ENCODE data around the gene INPP4B.

Gene INPP4B

GRCh38 chr4:142721187-142721586 lies 124.9 kb downstream of the INPP4B start:
- no peak for DNase-seq

DNA sequence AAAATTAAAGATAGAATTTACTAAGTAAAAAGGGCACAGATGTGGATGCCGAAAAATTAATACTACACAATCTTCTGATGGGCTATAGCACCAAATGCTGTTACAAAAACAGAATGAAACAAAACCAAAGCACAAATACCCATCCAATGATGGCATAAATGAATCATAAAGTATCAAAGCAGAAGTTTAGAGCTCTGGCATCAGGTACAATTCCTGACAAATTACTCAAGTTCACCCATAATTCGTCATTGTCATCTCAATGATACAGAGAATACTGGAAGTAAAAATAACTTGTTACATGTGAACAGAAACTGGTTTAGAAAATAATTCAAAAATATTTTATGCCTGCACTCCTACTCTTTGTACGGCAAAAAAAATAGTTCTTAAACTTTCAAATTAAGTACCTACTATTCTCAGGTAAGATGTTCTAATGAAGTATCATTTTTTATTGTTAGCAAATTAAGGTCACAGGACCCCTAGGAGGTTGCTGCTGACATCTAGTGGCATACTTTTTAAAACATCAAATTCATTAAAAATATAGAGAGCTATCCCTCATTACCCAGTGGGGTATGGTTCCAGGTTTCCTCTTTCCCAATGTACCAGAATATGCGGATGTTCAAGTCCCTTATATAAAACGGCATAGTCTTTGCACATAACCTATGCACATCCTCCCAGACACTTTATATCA lies 126.1 kb downstream of the INPP4B start:
- DNase-seq = peak in 1 of 2 experiments; percentile 6

- no peak for DNase-seq
Measured at GRCh38 chr4:142718981-142719380, 127.1 kb downstream of the INPP4B start.

DNA sequence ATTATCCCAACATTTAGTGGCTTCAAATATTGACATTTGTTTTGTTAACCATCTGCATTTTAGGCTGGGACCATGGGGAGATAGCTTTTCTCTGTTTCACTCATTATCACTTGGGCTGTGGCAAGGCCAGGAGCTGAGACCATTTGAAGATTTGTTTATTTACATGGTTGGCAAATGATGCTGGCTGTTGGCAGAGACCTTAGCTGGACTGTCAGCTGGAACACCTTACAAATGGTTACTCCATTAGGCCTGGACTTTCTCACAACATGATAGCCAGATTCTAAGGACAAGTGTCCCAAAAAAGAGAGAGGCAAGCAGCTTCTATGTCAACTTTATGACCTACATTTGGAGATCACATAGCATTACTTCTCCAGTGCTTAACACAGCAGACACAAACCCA lies 130.4 kb downstream of the INPP4B start:
- DNase-seq = no peak

DNA sequence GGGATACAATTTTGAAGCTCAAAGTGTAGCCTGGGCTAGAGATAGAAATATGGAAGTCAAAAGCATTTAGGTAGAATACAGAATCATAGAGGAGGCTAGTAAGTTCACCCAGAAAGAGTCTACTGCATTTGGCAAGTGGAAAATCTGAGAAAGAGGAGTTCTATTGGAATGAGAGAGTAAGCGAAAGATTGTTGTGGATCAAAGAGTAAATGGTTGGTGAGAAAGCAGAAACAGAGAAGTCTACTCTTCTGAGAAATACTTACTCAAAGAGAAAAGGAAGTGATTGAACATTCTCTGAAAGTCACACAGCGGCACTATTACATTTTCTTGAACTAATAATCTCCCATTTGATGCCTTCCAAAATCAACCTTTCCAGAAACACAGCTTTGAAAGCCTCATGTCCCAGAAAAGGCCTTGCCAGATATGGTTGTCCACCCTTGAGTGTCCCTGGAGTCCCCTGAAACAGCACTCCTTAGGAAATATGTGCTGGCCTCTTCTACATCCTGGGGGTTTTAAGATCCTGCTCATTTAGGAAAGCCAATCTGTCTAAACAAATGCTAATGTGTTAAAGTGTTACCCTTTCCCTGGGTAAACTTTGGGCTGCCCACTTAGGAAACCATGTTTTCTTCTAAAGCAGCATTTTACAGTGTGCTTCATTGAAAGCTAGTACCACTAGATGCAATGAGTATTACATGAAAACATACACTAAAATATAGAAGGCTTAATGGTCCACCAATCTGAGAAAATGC lies 132.6 kb downstream of the INPP4B start:
- DNase-seq = no peak

GRCh38 chr4:142708231-142708630 lies 137.9 kb downstream of the INPP4B start:
- no peak for DNase-seq

DNA sequence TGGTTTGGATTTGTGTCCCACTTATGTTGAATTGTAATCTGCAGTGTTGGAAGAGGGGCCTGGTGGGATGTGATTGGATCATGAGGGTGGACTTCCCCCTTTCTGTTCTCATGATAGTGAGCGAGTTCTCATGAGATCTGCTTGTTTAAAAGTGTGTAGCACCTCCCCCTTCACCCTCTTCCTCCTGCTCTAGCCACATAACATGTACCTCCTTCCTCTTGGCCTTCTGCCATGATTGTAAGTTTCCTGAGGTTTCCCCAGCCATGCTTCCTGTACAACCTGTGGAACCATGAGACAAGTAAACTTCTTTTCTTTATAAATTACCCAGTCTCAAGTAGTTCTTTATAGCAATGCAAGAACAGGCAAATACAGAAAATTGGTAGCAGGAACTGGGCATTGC lies 138.7 kb downstream of the INPP4B start:
- no peak for DNase-seq

DNA sequence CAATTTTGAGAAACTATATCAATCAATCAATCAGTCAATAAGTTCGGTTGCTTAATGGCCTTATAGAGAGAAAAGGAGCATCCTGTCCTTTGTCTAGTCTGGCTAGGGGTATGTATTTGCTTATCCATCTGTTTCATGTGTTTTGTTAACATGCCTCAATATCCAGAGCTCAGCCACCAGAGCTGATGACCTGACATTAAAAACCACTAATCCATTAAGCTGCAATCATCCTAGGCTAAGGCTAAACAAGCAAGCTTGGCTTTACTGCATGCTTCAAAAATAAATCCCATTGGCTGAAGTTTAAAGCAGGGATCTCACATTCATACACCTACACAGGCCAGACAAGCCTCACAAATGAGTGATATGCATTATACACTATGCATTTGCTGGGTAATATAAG lies 139.7 kb downstream of the INPP4B start:
- DNase-seq = peak; percentile 33 to 52

DNA sequence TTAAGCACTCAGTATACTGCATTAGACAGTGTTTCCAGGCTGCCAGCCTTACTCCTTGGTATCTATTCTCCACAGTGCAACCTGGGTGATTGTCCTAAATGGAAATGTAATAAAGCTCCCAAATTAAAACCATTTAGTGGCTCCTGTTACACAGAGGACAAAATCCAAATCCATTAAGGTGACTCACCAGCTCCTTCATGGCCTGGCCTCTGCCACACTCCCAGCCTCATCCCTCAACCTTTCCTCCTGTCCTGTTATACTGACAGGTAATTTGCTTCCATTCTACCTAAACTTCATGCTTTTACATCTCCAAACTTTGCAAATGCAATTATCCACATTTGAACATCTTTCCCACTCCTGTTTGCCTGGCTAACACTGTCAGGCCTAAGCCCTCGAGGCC lies 140.3 kb downstream of the INPP4B start:
- DNase-seq = no peak

DNA sequence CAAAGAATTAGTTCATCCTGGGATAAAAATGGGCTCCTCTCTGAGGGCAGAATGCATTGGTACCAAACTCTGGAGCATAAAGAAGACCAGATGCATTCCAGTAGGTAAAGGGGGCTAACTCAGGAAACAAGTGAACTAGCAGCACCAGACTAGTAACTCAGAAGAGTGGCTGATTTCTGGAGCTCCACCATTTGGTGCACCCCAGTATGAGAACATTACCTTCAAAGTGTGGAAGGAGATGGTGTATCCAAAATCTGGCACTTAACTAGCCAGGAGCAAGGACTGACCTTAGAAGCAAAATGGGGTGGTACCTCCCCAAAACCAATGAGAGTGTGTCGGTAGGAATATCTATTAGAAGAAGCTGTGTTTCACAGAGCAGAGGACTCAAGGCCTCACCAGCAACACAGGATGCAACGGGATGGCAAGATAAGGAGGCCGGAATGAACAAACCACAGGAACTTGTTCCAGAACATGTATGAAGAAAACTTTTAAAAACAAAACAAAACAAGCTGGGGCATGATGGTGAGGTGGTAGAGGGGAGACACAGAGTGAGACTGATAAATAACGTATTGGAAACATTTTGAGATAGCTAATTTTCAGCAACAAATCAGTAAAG lies 142.3 kb downstream of the INPP4B start:
- DNase-seq = no peak

- no peak for DNase-seq
Measured at GRCh38 chr4:142701017-142701416, 145.1 kb downstream of the INPP4B start.

- DNase-seq = no peak
Measured at GRCh38 chr4:142700531-142700930, 145.6 kb downstream of the INPP4B start.

DNA sequence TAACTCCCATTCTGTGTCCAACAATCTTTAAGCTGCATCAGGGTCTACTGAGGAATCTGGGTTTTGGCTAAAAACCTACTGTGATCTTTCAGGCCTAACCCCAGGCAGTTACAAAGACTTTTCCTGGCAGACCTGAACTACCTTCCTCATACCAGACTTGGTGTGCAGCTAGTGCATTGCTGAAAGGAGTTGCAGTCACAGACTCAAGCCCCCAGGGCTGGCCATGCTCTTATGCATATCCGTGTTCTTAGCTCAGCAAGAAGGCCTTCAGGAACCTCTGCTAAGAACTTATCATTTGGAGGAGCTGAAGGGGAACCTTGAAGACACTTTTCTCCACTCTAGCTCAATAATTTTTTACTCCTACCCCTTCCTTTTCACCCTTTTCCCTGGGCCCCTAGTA lies 147.5 kb downstream of the INPP4B start:
- no peak for DNase-seq

- DNase-seq = no peak
Measured at GRCh38 chr4:142697928-142698327, 148.2 kb downstream of the INPP4B start.

DNA sequence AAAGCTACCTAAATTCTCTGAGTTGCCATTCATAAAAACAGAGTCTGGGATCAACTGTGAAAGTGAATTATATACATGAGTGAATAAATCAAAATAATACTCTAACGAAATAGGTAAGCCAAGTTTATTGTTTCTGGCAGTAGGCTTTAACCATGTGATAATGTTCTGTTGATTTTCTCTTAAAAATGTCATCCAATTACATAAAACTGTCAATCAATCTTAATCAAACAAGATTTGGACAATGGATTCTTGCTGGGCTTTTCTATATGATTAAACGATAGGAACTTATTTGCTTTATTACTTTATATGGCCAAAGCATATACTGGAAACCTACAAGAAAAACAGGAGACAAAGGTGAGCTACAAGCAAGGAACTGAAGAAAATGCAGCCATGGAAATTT lies 148.8 kb downstream of the INPP4B start:
- DNase-seq = no peak

DNA sequence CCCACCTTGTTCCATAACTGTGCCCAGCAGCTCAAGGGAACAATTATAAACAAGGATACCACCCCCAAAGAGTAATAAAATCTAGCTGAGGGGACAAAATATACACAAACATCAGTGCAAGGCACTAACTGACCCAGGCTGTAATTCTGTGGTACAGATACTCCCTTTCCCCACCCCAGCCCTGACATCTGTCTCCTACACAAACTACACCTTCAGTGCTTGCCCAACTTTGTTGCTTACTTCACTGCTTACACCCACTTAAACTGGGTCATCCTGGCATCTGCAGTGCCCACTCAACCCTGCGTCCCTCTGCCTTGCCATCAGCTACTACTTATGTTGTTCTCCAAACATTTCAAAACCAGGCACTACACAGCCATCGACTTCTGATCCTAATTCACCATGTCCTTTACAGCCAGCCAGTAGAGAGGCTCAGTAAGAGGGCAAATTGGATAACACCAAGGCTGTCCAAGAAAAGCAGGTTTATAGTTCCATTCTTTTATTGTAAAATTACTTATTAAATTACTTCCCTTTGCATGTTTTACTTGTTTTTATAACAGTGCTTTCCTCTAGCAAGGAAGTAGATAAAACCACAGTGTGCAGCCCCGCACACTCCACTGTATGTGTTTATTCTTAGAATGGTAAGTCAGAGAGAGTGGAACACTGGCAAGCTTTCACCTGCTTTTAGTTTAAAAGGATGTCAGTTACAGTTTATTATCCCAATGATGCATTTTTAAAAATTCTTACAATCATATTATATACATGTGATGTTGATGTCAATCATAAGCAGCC lies 149.6 kb downstream of the INPP4B start:
- DNase-seq = peak in 1 of 2 experiments; percentile 12

DNA sequence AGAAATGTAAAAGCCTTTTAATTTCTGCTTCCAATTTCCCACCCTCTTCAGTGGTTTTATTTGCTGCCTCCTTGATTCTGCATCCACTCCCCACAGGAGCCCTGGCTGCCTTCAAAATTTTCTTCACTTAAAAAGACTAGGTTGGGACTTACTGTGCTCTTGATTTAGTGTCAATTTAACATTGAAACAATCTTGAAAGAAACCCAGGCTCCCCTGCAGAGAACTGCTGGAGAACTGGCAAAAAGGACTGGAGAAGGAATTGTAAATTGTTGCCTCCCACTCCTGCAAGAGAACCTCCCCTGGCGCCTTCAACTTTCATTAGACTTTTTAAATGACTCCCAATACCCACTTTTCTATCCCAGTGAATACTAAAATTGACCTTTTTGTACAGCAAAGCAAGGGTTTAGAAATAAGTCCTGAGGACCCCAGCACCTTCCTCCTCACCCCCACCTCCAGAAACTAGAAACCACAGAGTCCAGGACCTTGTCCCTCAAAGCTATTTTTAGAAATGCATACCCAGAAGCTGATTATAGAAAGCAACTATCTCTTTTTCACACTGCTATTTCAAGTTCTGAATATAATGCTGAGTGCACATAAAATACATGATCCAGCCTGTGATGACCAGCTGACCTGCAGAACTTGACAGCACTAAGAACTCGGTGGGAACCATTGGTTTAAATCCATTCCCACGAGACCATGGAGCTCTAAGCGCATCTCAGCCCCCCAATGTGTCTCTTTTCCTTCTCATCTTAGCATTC lies 155.5 kb downstream of the INPP4B start:
- no peak for DNase-seq

- DNase-seq = no peak
Measured at GRCh38 chr4:142687547-142688275, 158.4 kb downstream of the INPP4B start.

DNA sequence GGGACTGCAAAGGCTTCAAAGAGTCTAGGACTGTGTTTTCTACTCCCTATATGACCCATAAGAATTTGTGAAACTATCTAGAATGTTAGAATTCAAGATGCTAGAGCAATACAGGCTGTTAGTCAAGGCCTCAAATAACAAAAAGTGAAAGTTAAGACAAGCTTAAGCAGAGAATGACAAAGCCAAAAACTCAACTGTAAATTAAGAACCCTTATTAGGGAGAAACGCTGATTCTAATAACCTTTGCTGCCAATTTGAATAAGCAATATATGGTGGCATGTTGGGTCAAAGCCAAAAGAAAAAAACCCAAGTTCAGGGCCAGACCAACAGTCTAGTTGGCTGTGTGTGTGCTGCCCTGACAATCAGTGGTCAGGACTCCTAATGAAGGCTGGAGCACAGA lies 160.0 kb downstream of the INPP4B start:
- no peak for DNase-seq

DNA sequence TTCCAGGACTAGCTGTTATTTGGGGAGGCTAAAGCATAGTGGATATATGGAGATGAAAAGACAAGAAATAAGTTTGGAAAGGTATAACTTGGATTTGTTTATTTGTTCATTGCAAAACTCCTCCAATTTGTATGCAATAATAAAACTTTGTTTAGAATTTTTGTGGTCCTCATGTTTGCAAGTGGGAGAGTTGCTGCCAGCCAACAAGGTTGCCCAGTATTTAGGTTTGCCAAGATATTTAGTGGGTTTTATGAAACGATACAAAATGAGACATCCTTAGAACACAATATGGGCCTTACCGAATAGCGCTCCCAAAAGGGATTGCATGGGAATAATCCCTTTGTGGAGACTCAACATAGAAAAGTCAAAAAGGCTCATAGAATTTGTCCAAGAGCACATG lies 162.1 kb downstream of the INPP4B start:
- DNase-seq = no peak

DNA sequence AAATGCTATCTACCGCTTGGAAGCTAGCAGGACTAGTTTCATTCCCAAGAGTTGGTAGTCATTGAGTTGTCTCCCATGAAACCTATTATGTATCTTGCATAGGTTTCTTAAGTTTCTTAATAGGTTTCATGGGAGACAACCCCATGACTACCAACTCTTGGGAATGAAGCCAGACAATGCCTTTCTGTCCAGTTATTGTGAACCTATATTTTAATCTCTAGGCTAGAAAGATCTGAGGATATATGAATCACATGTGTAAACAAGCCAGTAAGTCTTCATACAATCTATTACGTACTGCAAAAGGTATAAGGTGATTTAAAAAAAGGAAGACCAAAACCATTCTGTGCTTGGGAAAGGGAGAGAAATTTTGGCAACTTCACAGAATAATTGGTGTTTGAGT lies 162.6 kb downstream of the INPP4B start:
- no peak for DNase-seq

GRCh38 chr4:142671516-142671915 lies 174.6 kb downstream of the INPP4B start:
- no peak for DNase-seq
